Activated CD4-positive, CD25-positive, alpha-beta regulatory T cell (primary cell): ENCODE data around the gene ADPRH.

Experiments used
- DNase-seq, 4 experiments: peaks; one replicate each; lab custom pipeline; 2025; lab: John Stamatoyannopoulos, UW

ADPRH gene

DNA sequence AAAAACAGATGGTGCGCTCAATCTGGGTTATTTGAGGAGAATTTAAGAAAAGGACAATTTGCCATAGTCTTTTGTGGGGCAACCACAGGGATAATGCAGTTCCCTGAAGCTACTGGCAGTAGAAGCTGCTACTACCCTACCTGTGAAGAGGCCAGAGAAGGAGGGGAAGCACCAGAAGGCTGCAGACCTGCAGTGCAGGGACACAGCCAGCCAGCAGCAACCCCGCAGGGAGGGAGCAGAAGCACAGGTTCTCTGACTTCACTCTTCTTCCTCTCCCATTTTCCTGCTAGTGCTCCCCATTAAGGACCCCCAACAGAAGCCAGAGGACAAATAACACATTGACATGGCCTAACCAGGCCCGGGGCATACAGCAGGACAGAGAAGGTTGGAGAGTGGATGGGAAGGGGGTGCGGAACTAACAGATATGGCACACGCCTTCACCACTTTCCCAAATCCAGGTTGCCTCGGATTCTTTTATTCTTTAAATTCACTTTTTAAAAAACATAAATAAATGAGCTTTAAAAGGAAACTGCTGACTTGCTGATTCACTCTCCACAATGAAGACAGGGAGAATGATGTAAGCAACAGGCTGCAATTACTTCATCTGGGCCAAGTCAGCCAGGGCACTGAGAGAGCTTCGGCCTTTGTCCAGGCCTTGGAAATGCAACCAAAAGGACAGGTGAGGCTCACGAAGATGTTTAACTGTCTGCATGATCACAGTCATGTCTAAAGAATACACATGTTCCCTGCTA is 51.0 kb downstream of the ADPRH start:
- no peak for DNase-seq

DNA sequence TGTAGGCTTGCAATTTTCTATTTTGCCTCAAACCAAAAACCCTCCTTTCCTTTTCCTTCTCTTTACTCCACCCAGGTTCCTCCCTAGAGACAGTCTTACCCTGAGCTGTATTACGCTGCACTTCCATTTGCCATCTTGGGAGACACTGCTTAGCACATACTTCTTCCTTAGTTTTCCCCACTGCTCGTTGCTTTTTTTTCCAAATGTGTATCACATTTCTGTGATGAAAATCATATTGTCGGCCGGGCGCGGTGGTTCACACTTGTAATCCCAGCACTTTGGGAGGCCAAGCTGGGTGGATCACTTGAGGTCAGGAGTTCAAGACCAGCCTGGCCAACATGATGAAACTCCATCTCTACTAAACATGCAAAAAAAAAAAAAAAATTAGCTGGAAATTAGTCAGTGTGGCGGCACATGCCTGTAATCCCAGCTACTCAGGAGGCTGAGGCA is 51.6 kb downstream of the ADPRH start:
- DNase-seq, result no peak

DNA sequence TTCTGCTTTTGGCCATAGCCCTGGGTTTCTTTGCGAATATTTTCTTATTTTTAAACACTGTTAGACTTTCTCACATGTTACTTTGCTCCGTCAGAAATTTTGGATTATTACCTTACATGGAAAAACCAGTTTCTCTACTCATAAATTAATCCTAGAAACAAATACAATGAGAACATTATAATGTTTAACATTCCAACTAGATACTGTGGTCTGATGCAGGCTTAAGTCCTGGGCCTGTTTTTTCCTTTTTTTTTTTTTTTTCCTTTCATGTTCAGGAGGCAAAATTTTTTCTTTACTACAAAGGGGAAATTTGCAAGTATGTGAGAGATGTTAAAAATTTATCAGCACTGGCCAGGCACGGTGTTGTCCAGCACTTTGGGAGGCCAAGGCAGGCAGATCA is 52.2 kb downstream of the ADPRH start:
- DNase-seq, result no peak

DNA sequence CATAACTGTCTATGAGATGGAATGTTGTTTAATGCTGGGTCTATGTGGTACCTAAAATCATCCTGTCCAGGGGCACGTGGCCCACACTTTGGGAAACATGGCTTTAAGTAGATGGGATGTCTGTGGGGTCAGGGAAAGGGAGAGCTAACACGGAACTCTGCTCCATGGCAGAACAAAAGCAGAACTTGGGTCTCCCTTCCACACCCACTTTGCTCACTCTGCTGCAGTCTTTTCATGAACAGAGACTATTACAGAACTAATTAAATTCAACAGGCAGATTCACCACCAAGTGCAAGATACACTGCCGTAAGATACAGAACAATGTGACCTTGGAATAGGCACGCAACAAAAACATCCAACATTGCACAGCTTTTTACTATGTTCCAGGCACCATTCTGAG is 52.9 kb downstream of the ADPRH start:
- DNase-seq, result no peak

DNA sequence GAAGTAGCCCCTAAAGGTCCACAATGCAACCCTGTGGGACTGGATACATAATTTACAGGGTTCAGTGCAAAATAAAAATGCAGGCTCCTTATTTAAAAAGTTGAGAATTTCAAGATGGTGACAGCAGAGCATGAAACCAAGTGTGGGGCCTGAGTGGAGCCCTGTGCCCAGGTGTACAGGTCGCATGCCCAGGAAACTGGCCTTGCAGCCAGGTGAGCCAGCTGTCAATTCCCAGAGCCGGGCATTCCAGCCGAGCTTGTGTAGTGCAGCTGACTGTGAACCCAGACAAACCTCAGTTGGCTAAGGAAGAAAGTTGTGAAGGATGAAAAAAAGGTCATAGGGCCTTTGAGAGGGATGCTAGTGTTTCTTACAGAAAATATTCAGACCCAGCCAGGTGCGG is 53.5 kb downstream of the ADPRH start:
- no peak for DNase-seq

DNA sequence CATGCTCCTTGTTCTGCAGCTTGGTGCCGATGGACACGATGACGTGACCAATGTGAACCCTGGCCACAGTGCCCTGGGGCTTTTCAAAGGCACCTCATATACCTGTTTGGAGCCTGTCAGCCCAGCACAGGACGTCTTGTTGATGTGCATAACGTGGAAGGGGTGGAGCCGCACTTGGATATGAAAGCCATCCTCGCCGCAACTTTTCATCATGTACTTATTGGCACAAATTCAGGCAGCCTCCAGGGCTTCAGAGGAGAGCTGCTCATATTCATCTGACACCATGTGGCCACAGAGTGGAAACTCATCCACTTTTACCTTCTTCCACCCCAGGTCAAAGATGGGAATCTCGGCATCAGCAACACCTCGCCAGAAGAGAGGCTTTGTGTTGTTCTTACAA is 56.4 kb downstream of the ADPRH start:
- DNase-seq, result no peak

DNA sequence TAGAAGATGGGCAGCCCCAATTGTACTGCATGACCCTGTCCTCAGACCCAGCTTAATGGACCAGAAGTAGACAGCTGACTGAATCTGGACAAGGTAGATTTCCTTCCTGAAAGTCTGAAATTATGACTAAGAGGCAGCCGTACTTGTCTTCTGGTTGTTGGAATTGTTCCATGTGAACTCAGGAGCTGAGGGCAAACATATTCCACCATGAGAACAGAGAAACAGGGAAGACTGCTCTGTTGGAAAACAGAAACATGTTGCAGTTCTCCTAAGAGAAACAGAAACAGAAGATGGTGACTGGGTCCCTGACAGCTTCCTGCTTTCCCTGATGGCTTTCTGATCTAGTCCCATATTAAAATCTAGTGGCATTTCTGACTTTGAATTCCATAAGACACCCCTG is 57.0 kb downstream of the ADPRH start:
- DNase-seq, result no peak

DNA sequence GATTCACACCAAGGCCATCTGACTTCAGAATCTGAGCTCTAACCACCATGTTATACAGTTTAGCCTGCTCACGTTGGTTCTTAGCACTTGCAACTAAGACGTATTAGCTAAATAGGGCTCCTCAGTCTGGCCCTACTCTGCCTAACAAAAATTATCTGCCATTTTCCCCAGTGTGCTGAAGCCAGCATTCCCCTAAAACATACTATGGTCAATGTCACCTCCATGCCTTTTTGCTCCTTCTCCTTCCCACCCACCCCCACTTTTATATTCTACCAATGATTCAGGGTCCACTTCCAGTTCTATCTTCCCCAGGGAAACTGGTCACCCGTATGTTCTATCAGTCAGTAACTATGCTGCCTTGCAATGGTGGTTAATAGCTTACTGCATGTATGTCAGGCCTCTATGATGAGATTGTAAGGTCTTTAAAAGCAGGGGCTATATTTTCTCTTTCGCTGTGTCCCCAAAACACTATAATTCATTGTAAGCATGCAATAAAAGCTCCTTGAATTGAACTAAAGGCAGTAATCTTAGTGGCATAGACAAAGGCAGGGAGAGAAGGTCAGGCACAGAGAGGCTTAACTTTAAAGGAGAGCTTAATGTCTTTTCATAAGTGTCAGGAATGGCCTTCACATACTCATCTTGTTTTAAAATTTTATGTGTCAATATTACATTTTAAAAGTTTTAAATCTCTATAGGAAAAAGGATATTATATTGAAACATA is 57.8 kb downstream of the ADPRH start:
- DNase-seq, result no peak

DNA sequence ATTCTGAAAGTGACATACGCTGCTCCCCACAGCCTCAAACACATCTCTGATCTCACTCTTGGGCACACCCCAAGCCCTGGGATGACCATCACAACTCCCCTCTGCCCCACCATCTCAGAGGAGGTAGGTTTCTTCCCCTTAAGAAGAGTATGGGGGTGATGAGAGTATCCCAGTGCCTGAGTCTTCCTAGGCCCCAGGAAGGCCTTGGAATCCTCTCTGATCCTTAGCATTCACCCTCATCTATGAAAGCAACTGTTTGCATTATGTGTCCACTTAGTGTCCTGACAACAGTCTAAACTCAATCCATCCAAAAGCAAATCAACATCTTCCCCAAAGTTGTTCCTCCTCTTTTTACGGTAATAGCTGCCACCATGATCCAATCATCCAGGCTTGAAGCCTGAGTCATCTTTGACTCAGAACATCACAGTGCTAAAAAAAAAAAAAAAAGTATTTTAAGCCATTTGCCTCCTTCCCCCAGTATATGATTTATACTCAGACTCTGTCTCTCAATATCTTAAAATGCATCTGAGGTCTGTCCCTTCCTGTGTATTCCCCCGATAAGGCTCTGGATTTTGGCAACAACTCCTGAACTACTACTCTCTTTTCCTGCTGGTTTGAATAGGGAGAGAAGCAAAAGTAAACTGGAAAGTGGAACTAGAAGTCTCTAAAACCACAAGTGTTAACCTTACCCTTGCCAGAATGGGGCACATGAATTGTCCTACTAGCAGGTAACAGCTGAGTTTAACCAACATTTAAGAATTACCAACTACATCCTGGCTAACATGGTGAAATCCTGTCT is 58.6 kb downstream of the ADPRH start:
- DNase-seq, result no peak
